ENCODE measurements around the gene IL17B.
"Not testable (repeated sequence)": the region's sequence is repeated elsewhere in the genome, so short reads cannot be mapped to it uniquely, and the experiment has no call there.

Gene IL17B

GRCh38 chr5:149397530-149397929, 18.4 kb upstream of the IL17B start:
- no peak for DNase-seq (ENCODE audit: low read depth)
- no peak for TF ChIP-seq CTCF (IDR thresholded peaks at IDR 0.05; ENCODE audit: insufficient read depth, low read depth, low read length, missing control alignments)
- H3K4me3 ChIP-seq (ENCODE audit: low read length): no peak overlapping the region

- H3K4me3 ChIP-seq (ENCODE audit: low read length); DNase-seq (ENCODE audit: low read depth): not testable (repeated sequence)
Measured at GRCh38 chr5:149394996-149395395, 15.9 kb upstream of the IL17B start.

GRCh38 chr5:149392718-149393117, 13.6 kb upstream of the IL17B start:
- TF ChIP-seq CTCF (IDR thresholded peaks at IDR 0.05; ENCODE audit: insufficient read depth, low read depth, low read length, missing control alignments): no peak
- DNase-seq (ENCODE audit: low read depth): peak; percentile 83
- no peak overlapping the region for H3K4me3 ChIP-seq (ENCODE audit: low read length)

GRCh38 chr5:149391524-149391923, 12.4 kb upstream of the IL17B start:
- H3K4me3 ChIP-seq (ENCODE audit: low read length): no peak overlapping the region
- no peak for DNase-seq (ENCODE audit: low read depth)
- no peak for TF ChIP-seq CTCF (IDR thresholded peaks at IDR 0.05; ENCODE audit: insufficient read depth, low read depth, low read length, missing control alignments)

DNA sequence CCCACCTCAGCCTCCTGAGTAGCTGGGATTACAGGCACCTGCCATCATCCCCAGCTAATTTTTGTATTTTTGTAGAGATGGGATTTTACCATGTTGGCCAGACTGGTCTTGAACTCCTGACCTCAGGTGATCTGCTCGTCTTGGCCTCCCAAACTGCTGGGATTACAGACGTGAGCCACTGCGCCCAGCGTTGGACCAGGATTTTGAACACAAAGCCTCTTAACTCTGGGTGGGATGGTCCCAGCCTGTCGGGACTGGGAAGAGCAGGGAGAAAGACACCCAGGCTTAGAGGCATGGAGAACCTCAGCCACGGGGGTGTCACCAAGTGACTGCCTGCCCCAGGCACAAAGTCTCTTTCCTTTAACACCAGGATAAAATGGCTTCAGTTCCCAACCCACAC, 12.0 kb upstream of the IL17B start:
- not testable (repeated sequence) for H3K4me3 ChIP-seq (ENCODE audit: low read length); DNase-seq (ENCODE audit: low read depth)

GRCh38 chr5:149389552-149390495, 10.7 kb upstream of the IL17B start:
- H3K4me3 ChIP-seq (ENCODE audit: low read length): no peak overlapping the region
- no peak for TF ChIP-seq CTCF (IDR thresholded peaks at IDR 0.05; ENCODE audit: insufficient read depth, low read depth, low read length, missing control alignments)
- DNase-seq (ENCODE audit: low read depth): no peak

- no peak for TF ChIP-seq CTCF (IDR thresholded peaks at IDR 0.05; ENCODE audit: insufficient read depth, low read depth, low read length, missing control alignments)
- no peak overlapping the region for H3K4me3 ChIP-seq (ENCODE audit: low read length)
- DNase-seq (ENCODE audit: low read depth): no peak
Measured at GRCh38 chr5:149388498-149389190, 9.6 kb upstream of the IL17B start.

GRCh38 chr5:149387982-149388381, 8.9 kb upstream of the IL17B start:
- DNase-seq (ENCODE audit: low read depth): no peak
- no peak overlapping the region for H3K4me3 ChIP-seq (ENCODE audit: low read length)
- no peak for TF ChIP-seq CTCF (IDR thresholded peaks at IDR 0.05; ENCODE audit: insufficient read depth, low read depth, low read length, missing control alignments)
